NCI-H526 treated with DMSO at 0.1 percent for 48 hours (cell line): ENCODE data around the gene WDR82.

Experiments used
- DNase-seq: peaks from one replicate; lab custom pipeline; 2025; lab: John Stamatoyannopoulos, UW

The WDR82 gene, protein sequence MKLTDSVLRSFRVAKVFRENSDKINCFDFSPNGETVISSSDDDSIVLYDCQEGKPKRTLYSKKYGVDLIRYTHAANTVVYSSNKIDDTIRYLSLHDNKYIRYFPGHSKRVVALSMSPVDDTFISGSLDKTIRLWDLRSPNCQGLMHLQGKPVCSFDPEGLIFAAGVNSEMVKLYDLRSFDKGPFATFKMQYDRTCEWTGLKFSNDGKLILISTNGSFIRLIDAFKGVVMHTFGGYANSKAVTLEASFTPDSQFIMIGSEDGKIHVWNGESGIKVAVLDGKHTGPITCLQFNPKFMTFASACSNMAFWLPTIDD

DNA sequence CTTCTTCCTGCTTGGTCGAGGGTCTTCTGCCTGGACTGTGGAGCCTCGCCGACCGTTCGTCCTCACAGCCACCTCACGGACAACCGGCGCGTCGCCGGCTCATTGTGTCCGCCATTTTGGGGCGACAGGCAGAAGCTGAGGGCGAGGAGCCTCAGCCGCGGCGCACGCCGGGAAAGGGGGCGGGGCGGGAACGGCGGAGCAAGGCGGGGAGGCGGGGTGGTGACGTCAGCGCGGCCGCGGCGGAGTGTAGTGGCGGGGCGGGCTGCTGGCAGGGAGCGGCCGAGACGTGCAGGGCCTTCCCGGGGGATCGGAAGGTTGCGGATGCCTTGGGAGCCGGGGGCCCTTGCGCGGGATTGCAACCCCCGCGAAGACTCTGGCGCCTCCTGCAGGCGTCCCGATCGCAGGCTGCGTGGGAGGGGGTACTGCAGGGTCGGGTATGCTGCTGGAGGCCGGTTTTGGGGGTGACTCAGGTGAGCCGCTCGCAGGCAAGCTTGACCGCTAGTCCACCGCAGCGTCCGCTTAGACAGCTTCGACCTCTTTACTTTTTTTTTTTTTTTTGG, at the start of gene WDR82:
Gene WDR82 (minus strand): TSS at position 140 of the 560 bp plus-strand sequence. CDS start 288 bp downstream, outside the sequence.
- DNase-seq = peak; percentile 72

DNA sequence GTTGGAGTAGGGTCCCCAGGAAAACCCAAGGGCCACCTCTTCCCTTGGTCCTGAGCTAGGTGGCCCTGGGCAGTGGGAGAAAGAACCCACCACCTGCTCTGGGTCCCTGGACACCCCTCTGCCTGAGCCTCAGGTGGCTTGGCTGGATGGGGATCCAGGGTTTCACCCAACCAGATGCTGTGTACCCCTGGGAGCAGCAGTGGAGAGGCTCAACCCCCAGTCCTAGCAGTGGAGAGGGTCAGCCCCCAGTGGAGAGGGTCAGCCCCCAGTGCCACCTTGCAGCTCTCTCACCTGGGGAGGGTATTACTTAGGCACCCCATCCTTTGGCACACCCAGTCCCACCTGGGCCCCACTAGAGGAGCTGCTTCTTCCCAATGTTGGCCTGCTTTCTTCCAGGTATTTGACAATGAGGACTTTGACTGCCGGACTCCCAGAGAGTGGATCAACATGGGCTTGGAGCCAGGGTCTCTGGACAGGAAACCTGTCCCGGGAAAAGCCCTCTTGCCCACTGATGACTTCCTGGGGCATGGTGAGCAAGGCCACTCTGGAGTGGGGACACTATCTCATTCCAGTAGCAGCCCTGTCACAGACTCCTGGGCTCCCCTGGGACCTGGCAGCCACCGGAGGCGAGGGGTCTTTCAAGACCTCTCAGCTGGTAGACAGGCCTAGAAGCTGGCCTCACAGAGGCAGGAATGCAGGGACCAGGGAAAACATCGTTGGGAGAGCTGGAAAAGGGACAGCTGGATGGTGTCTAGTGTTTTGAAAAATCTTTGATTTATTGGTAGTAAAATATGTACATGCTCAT, 49.2 kb upstream of the WDR82 start:
- no peak for DNase-seq

DNA sequence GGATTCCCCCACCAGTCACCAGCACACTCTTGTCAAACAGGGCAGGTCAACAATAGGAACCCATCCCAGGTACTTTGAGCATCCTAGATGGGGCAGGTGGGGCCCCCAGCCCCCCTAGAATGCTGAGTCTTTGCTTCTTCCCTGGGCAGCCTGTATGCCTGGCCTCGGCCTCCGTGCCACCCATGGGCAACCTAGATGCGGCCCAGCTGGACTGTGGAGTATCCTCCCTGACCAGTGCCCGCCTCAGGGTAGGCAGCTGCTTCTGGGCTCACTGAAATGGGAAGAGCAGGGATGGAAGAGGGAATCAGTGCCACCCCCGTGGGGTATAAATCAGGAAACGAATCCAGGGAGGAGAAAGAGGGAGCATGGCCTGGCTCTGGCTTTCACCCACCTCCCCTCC, 48.5 kb upstream of the WDR82 start:
- DNase-seq = no peak

DNA sequence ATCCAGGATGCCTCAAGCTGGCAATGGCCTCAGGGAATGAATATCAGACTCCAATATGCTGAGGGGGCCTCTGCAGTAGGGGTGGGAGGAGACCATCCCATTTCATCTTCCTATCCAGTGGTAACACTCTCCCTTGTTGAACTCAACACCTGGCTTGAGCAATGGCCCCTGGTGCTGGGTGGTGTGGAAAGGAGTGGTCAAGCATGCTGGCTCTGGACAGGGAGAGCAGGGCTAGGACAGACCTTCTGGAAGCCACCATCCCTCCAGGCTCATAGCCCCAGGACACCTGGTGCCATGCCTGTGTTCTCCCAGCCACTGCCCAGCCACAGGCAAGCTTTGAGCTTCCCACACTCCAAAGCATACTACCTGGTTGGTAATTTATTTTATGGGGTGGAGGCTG, 47.2 kb upstream of the WDR82 start:
- no peak for DNase-seq

DNA sequence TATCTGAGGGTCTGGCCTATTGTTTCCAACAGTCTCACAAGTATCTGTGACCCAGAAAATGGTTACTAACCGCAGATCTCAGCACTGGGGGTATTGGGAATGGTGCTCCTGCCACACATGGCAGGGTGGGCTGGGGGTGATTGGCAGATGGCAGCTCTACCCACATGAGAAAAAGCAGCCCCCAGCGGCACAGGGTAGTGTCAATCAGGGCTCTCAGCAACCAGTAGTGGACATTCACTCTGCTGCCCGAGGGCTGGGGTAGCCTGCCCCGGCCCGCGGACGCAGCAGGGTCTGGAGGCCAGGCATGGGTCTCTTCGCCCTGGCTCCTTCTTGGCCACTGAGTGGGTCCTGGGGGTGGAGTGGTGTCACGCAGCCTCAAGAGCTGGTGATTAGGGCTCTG, 46.2 kb upstream of the WDR82 start:
- DNase-seq = no peak

DNA sequence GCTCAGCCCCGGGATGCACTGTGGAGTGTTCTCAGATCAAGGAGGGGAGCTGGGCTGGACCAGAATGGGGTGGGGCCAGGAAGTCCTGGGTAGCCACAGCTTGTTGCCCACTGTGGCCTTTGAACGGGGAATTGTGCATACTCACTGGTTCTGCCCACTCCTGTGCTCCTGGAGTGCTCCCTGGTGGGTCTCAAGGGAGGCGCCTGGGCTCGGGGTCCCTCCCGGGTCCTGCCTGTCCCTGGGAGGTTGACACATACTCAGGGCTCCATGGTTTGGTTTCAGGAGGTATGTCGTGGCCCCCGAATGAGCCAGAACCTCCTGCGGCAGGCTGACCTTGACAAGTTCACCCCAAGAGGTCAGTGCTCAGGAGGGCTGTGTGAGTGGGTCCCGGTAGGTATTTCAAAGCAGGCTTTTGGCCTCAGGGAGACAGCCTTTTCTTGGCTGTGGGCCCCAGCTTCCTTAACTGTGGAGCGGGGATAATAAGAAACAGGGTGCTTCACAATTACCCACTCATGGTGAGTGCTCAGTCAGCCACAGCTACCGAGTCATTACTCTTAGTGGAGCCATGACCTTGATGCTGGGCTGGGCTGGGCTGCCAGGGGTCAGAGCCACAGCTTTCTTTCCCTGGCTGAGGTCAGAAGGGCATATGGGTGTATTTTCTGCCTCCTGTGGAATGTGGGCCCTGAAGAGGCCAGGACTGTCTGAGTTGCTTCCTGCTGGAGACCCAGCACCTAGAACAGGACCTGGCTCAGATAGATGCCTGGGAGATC, 45.3 kb upstream of the WDR82 start:
- DNase-seq = no peak

DNA sequence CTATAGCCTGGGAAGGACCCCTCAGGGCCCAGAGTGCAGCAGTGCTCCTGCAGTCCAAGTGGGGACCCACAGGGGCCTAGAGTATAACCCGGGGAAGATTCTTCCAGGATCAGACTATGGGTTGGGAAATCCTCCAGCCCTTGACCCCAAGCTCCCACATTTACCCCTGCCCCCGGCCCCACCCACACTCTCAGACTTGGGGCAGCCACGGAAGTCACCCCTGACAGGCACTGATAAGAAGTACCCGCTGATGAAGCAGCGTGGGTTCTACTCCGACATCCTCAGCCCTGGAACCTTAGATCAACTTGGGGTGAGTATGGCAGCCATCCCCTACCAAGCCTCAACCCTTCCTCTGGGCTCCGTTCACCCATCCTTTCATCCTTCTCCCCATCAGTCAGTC, 44.0 kb upstream of the WDR82 start:
- DNase-seq = no peak

DNA sequence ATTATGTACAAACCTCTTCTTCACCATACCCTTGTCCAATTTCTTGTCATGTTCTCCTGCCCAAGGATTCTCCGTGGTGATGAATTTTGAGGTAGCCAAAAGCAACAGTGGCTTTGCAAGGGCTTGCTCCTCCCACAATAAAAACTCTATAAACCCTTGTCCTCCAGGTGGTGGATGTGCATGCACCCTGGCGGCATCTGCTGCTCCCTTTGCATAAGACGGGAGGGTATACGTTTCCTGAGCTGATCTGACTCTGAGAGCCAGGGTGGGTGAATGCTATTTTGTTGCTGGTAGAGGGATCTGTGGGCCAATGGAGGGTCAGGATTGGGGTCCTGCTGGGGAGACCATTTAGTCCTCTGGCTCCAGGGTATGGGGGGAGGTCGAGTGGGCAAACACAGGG, 43.0 kb upstream of the WDR82 start:
- DNase-seq = peak; percentile 20

DNA sequence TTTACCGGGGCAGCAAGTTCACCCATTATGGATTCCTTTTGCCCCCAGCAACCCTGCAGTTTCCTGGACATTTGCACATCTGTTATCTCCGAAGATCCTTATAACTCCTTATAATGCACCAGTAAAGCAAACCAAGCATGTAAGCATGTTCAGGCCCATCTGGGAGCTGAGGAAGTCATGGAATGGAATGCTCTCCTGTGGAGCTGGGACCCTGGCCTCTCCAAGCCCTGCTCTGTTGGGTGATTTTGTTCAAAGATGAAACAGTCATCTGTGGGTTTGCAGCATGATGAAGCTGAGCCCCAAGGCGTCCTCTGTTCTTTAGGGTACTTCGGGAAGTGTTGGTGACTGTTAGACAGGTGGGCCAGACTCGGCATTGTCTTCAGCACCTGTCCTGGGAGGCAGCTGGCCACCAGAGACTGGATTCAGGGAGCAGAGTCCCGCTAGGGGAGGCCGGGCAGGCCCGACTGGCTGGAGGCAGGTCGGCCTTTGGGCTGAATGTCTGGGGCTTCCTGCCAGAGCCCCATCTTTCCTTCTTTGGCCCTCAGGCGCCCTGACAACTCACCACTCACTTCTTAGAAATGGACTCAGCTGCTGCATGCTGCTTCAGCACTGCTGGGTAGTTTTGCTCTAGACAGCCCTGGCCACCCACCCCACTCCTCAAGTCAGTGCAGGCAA, 41.6 kb upstream of the WDR82 start:
- DNase-seq = peak; percentile 13

DNA sequence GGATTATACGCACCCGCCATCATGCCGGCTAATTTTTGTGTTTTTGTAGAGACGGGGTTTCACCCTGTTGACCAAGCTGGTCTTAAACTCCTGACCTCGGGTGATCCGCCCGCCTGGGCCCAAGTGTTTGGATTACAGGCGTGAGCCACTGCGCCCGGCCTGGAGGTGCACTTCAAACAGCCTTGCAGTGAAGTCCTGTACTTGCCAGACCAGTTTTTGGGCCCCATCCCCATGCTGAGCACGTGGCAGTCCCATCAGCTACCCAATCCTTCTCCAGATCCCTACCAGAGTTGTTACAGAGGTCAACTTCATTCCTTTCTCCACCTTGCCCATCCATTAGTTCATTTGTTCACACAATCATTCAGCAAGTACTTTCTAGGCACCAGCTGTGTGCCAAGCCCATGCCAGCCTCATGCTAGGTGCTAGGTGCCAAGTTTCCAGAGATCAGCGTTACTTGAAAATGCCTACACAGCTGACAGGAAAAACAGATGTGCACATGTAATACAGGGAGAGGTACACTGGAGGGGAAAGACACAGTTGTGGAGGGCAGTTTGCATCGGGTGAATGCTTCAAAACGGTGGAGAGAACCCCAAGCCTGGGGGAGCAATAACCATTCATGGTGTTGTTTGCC, 39.9 kb upstream of the WDR82 start:
- DNase-seq = no peak

DNA sequence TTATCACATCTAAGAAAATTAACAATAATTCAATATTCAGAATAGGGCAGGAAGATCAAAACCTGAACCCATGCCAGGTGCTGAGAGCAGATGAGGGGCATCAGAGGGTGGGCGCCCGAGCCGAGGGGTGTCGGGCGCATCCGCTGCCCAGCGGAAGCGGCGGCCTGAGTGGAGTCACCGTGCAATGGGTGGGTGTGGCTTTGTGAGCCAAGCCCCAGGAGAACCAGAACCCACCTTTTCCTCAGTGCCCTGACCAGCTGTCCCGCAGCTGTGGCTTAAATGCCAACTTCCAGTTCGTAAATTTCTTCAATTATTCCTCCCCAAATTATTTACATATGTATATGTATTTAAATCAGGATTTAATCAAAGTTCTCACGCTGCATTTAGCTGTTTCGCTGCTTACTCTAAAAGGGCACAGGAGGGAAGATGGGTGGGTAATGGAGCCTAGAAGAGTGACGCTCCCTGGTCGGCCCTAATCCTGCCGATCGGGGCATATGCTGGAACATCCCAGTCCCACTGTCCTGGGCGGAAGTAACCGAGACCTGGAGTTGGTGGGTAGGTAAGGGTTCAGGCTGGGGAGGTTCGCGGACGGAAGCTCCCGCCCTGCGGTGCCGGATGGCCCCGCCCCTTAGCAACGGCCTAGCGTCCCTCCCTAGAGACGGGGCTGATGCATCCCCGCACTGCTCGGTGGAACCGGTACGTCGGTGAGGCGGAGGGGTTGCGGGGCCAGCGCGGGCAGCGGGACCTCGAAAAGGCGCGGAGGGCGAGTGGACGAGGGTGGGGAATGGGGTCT, 39.0 kb upstream of the WDR82 start:
- DNase-seq = peak; percentile 84

DNA sequence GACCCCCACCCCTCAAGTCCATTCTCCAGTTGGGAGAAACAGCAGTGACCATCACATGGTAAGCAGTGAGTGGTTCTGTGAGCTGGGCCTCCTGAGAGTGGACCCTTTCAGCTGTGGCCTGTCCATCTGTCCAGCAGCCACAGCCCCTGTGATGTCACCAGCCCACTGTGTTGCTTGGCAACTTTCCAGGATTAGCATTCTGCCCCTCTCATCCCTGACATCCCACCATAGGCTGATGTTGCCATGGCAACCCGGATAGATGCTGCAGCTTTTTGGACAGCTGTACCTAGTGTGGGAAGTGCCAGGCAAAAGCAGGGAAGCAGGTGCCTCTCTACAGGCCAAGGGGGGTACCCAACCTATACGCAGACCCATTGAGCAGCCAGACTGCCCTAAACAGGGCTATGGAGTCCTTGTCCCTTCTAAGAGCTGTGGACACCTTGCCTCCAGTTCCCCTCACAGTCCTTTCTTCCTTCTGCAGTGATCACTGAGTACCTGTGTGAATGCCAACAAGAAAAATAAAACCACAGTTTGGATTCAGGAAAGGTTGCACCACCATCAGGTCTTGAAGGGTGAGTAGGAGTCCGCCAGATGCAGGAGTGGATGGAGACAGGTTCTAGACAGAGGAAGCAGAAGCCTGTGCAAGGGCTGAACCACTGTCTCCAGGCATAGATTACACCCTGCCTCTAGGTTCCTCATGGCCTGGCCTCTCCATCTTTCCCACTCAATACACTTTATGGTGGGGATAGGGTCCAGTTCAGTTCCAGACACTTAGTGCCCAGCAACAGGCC, 37.7 kb upstream of the WDR82 start, which contains the start of gene DNAH1:
Gene DNAH1 (plus strand): TSS at position 343 of the 788 bp plus-strand sequence. CDS start 6,124 bp downstream, outside the sequence.
- no peak for DNase-seq

DNA sequence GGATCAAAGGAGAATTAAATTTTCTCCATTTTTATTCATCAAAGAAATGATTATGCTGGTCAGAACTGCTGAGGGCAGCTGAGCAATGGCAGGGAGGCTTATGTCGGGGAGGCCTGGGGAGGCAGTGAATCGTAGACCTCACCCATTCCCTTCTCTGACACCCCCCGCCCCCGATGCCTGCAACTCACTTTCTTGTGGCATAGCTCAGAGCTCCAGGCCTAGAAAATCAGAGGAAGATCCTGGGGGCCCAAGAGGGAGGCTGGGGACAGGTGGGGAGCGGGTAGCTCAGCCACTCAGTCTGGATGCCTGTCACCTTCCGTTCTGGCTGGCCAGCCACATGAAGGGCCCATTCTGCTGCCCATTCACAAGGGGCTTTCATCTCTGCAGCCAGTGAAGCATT, 36.6 kb upstream of the WDR82 start:
- no peak for DNase-seq

DNA sequence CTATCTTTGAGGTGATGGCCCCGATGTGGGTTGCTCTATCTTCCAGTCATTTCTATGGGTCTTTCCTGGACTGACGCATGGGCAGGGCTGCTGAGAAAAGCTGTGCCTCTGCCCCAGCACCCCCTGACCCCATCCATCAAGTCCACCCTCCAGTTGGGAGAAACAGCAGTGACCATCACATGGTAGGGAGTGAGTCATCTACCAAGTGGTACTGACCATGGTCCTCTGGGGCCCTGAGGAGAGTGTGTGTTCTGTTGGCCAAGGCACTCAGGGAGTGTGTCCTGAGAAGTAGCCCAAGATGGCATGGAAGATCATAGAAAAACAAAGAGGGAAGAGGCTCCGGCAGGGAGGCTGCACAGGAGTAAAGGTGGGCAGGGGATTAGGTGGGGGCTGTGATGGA, 36.0 kb upstream of the WDR82 start:
- DNase-seq = no peak

DNA sequence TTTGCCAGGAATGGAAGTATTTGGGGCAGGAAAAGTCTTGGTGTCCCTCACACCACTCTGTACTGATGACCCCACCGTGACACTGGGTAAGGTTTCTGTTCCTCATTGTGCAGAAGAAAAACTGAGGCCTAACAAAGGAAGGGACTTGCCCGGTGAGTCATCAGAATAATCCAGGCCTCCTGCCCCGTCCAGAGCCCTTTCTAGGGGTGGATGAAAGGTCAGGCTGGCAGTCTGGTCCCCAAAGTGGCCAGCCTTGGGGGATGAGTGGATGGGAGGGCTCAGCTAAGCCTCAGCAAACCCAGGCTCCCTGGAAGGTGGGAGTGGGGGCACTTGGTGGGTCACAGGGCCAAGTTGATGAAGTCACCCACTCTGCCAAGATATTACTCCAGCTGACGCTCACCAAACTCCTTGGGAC, 35.3 kb upstream of the WDR82 start:
- no peak for DNase-seq

DNA sequence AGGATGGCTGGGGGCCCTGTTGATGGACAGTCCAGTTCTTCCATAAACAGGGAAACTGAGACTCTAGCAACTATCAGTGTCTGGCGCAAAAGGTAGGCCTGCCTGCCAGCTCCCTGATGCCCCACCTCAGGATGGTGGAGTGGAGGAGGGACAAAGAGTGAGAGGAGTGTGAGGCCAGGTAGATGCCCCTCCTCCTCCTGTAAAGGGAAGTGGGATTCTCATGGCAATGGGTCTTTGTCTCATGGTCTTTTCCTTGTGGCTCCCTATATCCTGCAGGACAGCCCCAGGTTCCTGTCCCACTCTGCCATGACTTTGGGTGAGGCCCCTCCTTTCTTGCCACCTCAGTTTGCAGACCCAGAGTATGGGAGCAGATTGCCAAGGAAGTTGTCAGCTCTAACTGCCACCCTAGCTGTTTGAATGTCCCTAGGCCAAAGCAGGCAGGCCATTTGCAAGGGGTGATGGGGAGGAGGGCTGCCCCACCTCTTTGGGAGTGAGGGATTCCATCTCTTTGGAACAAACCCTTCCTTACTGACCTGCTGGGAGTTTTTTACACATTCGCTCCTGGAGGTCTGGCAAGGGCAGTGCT, 34.8 kb upstream of the WDR82 start:
- no peak for DNase-seq

DNA sequence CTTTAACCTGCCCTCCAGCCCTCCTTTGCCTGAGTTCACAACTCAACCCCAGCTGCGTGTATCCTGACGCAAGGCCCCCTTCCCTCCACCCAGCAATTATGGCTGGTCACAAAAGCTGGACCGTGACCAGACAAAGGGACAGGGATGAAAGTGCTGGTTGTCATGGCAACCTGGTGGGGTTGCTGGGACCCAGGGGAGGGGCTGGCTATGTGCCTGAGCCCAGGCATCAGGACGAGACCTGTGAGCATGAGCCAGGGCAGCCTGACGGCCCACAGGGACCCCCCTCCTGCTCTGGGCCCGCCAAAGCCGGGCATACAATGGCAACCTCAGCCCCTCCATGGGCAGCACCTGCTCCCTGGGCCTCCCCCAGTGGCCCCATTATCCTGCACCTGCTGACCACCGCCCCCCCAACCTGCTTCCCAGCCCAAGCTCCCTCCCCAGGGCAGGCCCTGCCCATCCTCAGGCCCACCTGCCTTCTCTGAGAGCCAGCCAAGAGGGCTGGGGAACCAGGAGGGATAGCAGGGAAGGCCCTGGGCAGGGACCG, 33.2 kb upstream of the WDR82 start:
- no peak for DNase-seq

DNA sequence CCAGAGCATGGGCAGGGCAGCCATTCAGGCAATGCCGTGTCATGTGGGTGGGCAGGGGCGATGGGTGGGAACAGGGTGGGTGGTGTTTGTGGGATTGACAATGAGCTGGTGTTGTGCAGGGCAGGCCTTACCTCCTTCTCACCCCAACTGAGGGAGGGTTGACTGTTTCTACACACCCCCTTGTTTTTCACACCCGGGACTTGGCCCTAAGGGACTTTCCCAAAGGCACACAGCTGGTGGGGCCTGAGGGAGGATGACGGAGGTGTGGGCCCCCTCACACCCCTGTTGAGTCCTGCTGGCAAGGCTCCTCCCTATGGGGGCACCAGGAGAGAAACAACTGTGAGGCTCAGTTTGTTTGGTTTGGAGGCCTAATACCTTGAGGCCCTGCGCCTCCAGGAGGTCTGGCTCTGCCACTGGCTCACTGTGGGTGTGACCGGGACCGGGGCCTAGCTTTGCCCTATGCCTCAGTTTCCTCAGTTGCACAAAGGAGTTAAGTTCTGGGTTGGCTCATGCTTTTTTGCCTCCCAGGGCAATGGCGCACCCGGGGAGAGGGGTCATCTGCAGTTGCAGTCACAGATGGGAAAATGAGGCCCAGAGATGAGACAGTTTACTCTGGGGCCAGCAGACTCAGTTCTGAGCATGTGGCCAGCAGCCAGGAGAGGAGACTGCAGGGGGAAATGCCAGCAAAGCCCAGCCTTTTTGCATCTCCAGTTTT, 32.6 kb upstream of the WDR82 start:
- no peak for DNase-seq
